ENCODE results near the gene FAM234A.
"Not testable (repeated sequence)": the region's sequence is repeated elsewhere in the genome, so short reads cannot be mapped to it uniquely, and the experiment has no call there.

Gene FAM234A

GRCh38 chr16:266258-267164 lies 31.9 kb downstream of the FAM234A start:
- DNase-seq = no peak

GRCh38 chr16:267562-267961 lies 32.9 kb downstream of the FAM234A start:
- DNase-seq = not testable (repeated sequence)

- no peak for DNase-seq
Measured at GRCh38 chr16:268141-269053, 33.8 kb downstream of the FAM234A start.

- no peak for DNase-seq
Measured at GRCh38 chr16:269061-269796, 34.6 kb downstream of the FAM234A start.

GRCh38 chr16:270381-271255 lies 36.0 kb downstream of the FAM234A start:
- DNase-seq = no peak

GRCh38 chr16:272633-273546 lies 38.3 kb downstream of the FAM234A start:
- no peak for DNase-seq

GRCh38 chr16:273547-274421 lies 39.2 kb downstream of the FAM234A start:
- DNase-seq = no peak

GRCh38 chr16:275041-275641 lies 40.5 kb downstream of the FAM234A start:
- DNase-seq = no peak

- DNase-seq = no peak
Measured at GRCh38 chr16:275786-276232, 41.2 kb downstream of the FAM234A start, which contains the start of gene RGS11. Gene RGS11 (minus strand): TSS chr16:275944. CDS start chr16:275911, 33 bp downstream.

- DNase-seq = no peak
Measured at GRCh38 chr16:276426-277077, 41.9 kb downstream of the FAM234A start.

GRCh38 chr16:278863-279366 lies 44.3 kb downstream of the FAM234A start:
- DNase-seq = peak; percentile 82

GRCh38 chr16:279531-279930 lies 44.9 kb downstream of the FAM234A start:
- no peak for DNase-seq

- DNase-seq = no peak
Measured at GRCh38 chr16:280005-280460, 45.4 kb downstream of the FAM234A start.

GRCh38 chr16:280552-280951 lies 45.9 kb downstream of the FAM234A start, which contains the start of gene ARHGDIG:
Gene ARHGDIG (plus strand): TSS chr16:280591. CDS start chr16:280681, 90 bp downstream.
- no peak for DNase-seq

GRCh38 chr16:280991-281659 lies 46.5 kb downstream of the FAM234A start:
- DNase-seq = no peak

- no peak for DNase-seq
Measured at GRCh38 chr16:281660-282255, 47.1 kb downstream of the FAM234A start.

GRCh38 chr16:282491-282890 lies 47.9 kb downstream of the FAM234A start:
- no peak for DNase-seq

Measured in NCI-H226 (cell line).